Ecto neural progenitor cell (in vitro differentiated cells): ENCODE data around the gene LAT.

Experiments
- DNase-seq: peaks from one replicate; pipeline ENCODE4 v3.0.0-alpha.2; 2018; ENCODE audit warnings: low spot score

Gene LAT

GRCh38 chr16:29009050-29009837 is 24.4 kb downstream of the LAT start:
- DNase-seq, result no peak

- no peak for DNase-seq
These were observed 24.9 kb downstream of the LAT start for GRCh38 chr16:29009838-29010166.

GRCh38 chr16:29011112-29011511 is 26.3 kb downstream of the LAT start:
- DNase-seq, result no peak

- DNase-seq, result no peak
These were observed 27.0 kb downstream of the LAT start for GRCh38 chr16:29011851-29012250.

- no peak for DNase-seq
These were observed 28.2 kb downstream of the LAT start for GRCh38 chr16:29012913-29013553.

- DNase-seq, result no peak
These were observed 29.8 kb downstream of the LAT start for GRCh38 chr16:29014561-29015069.

GRCh38 chr16:29022196-29022595 is 37.3 kb downstream of the LAT start:
- DNase-seq, result no peak

- DNase-seq, result no peak
These were observed 38.7 kb downstream of the LAT start for GRCh38 chr16:29023279-29024277.

GRCh38 chr16:29024278-29024677 is 39.4 kb downstream of the LAT start:
- no peak for DNase-seq

GRCh38 chr16:29025218-29025617 is 40.4 kb downstream of the LAT start:
- DNase-seq, result no peak

- no peak for DNase-seq
These were observed 40.9 kb downstream of the LAT start for GRCh38 chr16:29025735-29026134.

- no peak for DNase-seq
These were observed 43.8 kb downstream of the LAT start for GRCh38 chr16:29028457-29029167.

- DNase-seq, result peak; percentile 54
These were observed 44.5 kb downstream of the LAT start for GRCh38 chr16:29029168-29029994.

GRCh38 chr16:29030086-29030840 is 45.4 kb downstream of the LAT start:
- DNase-seq, result no peak
